B cell (primary cell): ENCODE measurements around the gene RALY. TPM values are rescaled to one million over a fixed set of nuclear protein-coding genes. Genes with fewer than 3 reads are reported as not detected.

Experiments
- ATAC-seq: fragments of 200-7000 bp; cut with Tn5 transposase; one replicate; pipeline ENCODE4 v1.10.0; 2021; ENCODE audit warnings: low read depth, mild to moderate bottlenecking, moderate number of reproducible peaks, moderate library complexity
- CTCF ChIA-PET: fragments of 350-600 bp; sonication (Branson Sonifier 250); formaldehyde crosslinking; loops from one replicate; lab custom pipeline; 2021; ENCODE audit warnings: antibody characterized with exemption, inconsistent platforms; lab: Charles Lee
- POLR2A ChIA-PET: fragments of 350-600 bp; sonication (Branson Sonifier 250); formaldehyde crosslinking; loops from one replicate; lab custom pipeline; 2021; ENCODE audit warnings: antibody characterized with exemption; lab: Charles Lee
- DNase-seq: peaks from one replicate; pipeline ENCODE4 v3.0.0; 2013
- H2AFZ ChIP-seq: 2 replicates; pipeline ENCODE4 v1.6.1; 2012; ENCODE audit warnings: mild to moderate bottlenecking, low read depth, low read length; ENCODE audit not compliant: insufficient read depth, poor library complexity, severe bottlenecking
- H3K27ac ChIP-seq, 2 donors: 1 replicate in 1 of 2; 2 replicates in 1 of 2; pipeline ENCODE4 v1.5.1; 2012 to 2013; ENCODE audit warnings: low read length in 2 of 2, mild to moderate bottlenecking in 2 of 2, moderate library complexity in 1 of 2
- H3K27me3 ChIP-seq, 4 experiments: fragments of 200-600 bp in 1 of 4; sonication (generic) in 1 of 4; replicated peaks in 1 of 4; 1 replicate in 2 of 4; 2 replicates in 2 of 4; pipeline versions ENCODE4 v1.6.1 to v1.7.0; 2013 to 2016; ENCODE audit warnings: low read length in 3 of 4, mild to moderate bottlenecking in 2 of 4, mixed read lengths in 1 of 4, moderate library complexity in 1 of 4; ENCODE audit not compliant: insufficient read depth in 4 of 4, control insufficient read depth in 3 of 4; ENCODE audit errors: control extremely low read depth in 1 of 4
- H3K36me3 ChIP-seq, 2 experiments: replicated peaks in 1 of 2; 1 replicate in 1 of 2; 2 replicates in 1 of 2; pipeline versions ENCODE4 v1.6.1 to v1.7.1; 2013; ENCODE audit warnings: low read length in 1 of 2; ENCODE audit not compliant: insufficient read depth in 2 of 2, control insufficient read depth in 1 of 2; ENCODE audit errors: control extremely low read depth in 1 of 2, extremely low read depth in 1 of 2
- H3K4me1 ChIP-seq, 2 donors: fragments of 200-600 bp in 1 of 2; sonication (generic) in 1 of 2; 1 replicate in 1 of 2; 2 replicates in 1 of 2; pipeline versions ENCODE4 v1.5.1 to v1.6.1; 2013 to 2017; ENCODE audit warnings: low read length in 2 of 2; ENCODE audit not compliant: control insufficient read depth in 2 of 2, insufficient read depth in 2 of 2
- H3K4me2 ChIP-seq: replicated peaks from 2 replicates; pipeline ENCODE3; 2012; ENCODE audit warnings: mild to moderate bottlenecking, low read depth, low read length; ENCODE audit not compliant: poor library complexity, severe bottlenecking
- H3K4me3 ChIP-seq, 5 experiments: fragments of 200-600 bp in 1 of 5; sonication (generic) in 1 of 5; 1 replicate in 3 of 5; 2 replicates in 2 of 5; pipeline versions ENCODE4 v1.5.1 to v1.7.0; 2011 to 2016; ENCODE audit warnings: low read length in 4 of 5, mild to moderate bottlenecking in 4 of 5, low read depth in 2 of 5, control low read depth in 1 of 5, moderate library complexity in 1 of 5; ENCODE audit not compliant: insufficient read depth in 1 of 5; ENCODE audit errors: control extremely low read depth in 1 of 5, extremely low read depth in 1 of 5
- H3K79me2 ChIP-seq: fragments of 200-600 bp; sonication (generic); one replicate; pipeline ENCODE4 v1.6.0; 2016; ENCODE audit warnings: low read length; ENCODE audit not compliant: control insufficient read depth, insufficient read depth
- H3K9ac ChIP-seq: fragments of 200-600 bp; sonication (generic); 2 replicates; pipeline ENCODE4 v1.6.1; 2017; ENCODE audit warnings: mild to moderate bottlenecking, low read length, moderate library complexity
- H3K9me3 ChIP-seq, 3 donors: one replicate each; pipeline versions ENCODE4 v1.6.1 to v1.7.1; 2013; ENCODE audit warnings: low read length in 2 of 3; ENCODE audit not compliant: control insufficient read depth in 2 of 3, insufficient read depth in 1 of 3; ENCODE audit errors: control extremely low read depth in 1 of 3
- H4K20me1 ChIP-seq: 2 replicates; pipeline ENCODE4 v1.6.0; 2012; ENCODE audit warnings: mild to moderate bottlenecking, low read length; ENCODE audit not compliant: insufficient read depth, control insufficient read depth, poor library complexity, severe bottlenecking
- H3K27ac Mint-ChIP-seq: one replicate; pipeline ENCODE4 v1.8.0; 2021; ENCODE audit warnings: mixed read lengths
- H3K27me3 Mint-ChIP-seq: one replicate; pipeline ENCODE4 v1.8.0; 2021; ENCODE audit warnings: mixed read lengths
- H3K4me1 Mint-ChIP-seq: one replicate; pipeline ENCODE4 v1.8.0; 2021; ENCODE audit warnings: mixed read lengths
- H3K4me3 Mint-ChIP-seq: one replicate; pipeline ENCODE4 v1.8.0; 2021; ENCODE audit warnings: mixed read lengths
- H3K9me3 Mint-ChIP-seq: one replicate; pipeline ENCODE4 v1.8.0; 2022; ENCODE audit warnings: mixed read lengths; ENCODE audit not compliant: insufficient read depth
- CTCF ChIP-seq: fragments of 200-600 bp; IDR thresholded peaks from one replicate; pipeline ENCODE4 v1.8.0; 2022; ENCODE audit warnings: antibody characterized with exemption, mild to moderate bottlenecking
- EZH2 ChIP-seq: IDR thresholded peaks from 2 replicates; pipeline ENCODE4 v1.6.1; 2012; ENCODE audit warnings: borderline replicate concordance, low read depth, mild to moderate bottlenecking, moderate library complexity, low read length; ENCODE audit not compliant: insufficient read depth, poor library complexity, severe bottlenecking
- WGBS: methylation state at CpG from one replicate; pipeline ENCODE4 v1.1.5; 2013; ENCODE audit warnings: missing lambda C conversion rate; ENCODE audit not compliant: insufficient coverage; 5-methylcytosine and 5-hydroxymethylcytosine counted together
- intact Hi-C: fragments of 100-400 bp; cut with micrococcal nuclease; formaldehyde crosslinking; loops from one replicate; pipeline ENCODE4 v1.10.0; 2022
- polyA plus RNA-seq: library from polyadenylated mRNA; depleted of rRNA; stranded (reverse); fragments of >200 nt; gene quantifications from 2 replicates; pipeline ENCODE4 v1.2.3, GENCODE V29; 2012
- total RNA-seq, 2 donors: library from RNA; stranded (reverse); fragments of 120-200 nt in 1 of 2; gene quantifications; 1 replicate in 1 of 2; 2 replicates in 1 of 2; pipeline versions ENCODE4 v1.2.3 to v1.2.4, GENCODE V29; 2013 to 2022

Gene RALY
- total and polyA plus RNA-seq, 2 donors (not counting 1 experiment from before 2014, with no cell fraction given): 89.8 to 94.4 TPM

- Histone ChIP-seq H3K9me3 (peaks cover 0 to 11% (median 3%) of the 10 kb centered on the region in 3 donors), H3K27me3 (peaks cover 0 to 9% (median 0%) of the 10 kb centered on the region in 4 experiments), H3K79me2 (no peaks in the 10 kb centered on the region), H3K4me2 (no peak overlapping the region), H3K9ac (no peak overlapping the region), H4K20me1 (no peaks in the 10 kb centered on the region), H2AFZ (no peak overlapping the region), H3K4me3 (no peak overlapping the region), H3K36me3 (no peaks in the 10 kb centered on the region), H3K27ac (no peak overlapping the region), H3K4me1 (no peaks in the 10 kb centered on the region)
- ChIA-PET POLR2A (no interaction called here), CTCF (no interaction called here)
- no peak for ATAC-seq
- H3K27me3 Mint-ChIP-seq: peaks cover 18% of the 10 kb centered on the region
- no peak for TF ChIP-seq CTCF
- TF ChIP-seq EZH2: no peak
- no peak overlapping the region for H3K4me3 Mint-ChIP-seq
- H3K9me3 Mint-ChIP-seq: peaks cover 6% of the 10 kb centered on the region
- intact Hi-C loops: no loop called here
- WGBS: 100% methylated on average over 2 of the region's 4 CpGs
- H3K27ac Mint-ChIP-seq: no peak overlapping the region
- no peaks in the 10 kb centered on the region for H3K4me1 Mint-ChIP-seq
- DNase-seq: no peak
These were observed 39.2 kb upstream of the RALY start for GRCh38 chr20:33954504-33954903.

- ATAC-seq (no peak), DNase-seq (no peak)
- Mint-ChIP-seq H3K27me3 (no peaks in the 10 kb centered on the region), H3K27ac (no peak overlapping the region), H3K9me3 (no peaks in the 10 kb centered on the region), H3K4me1 (no peaks in the 10 kb centered on the region), H3K4me3 (no peak overlapping the region)
- Histone ChIP-seq H2AFZ (no peak overlapping the region), H3K9ac (no peak overlapping the region), H3K27ac (no peak overlapping the region), H3K27me3 (peaks cover 0 to 6% (median 0%) of the 10 kb centered on the region in 4 experiments), H3K36me3 (no peaks in the 10 kb centered on the region), H3K4me1 (no peaks in the 10 kb centered on the region), H3K79me2 (no peaks in the 10 kb centered on the region), H4K20me1 (no peaks in the 10 kb centered on the region), H3K4me3 (no peak overlapping the region), H3K9me3 (peaks cover 0 to 6% (median 2%) of the 10 kb centered on the region in 3 donors), H3K4me2 (no peak overlapping the region)
- TF ChIP-seq EZH2: no peak
- TF ChIP-seq CTCF: no peak
- WGBS: 90% methylated on average over 3 of the region's 3 CpGs
- ChIA-PET CTCF (no interaction called here), POLR2A (no interaction called here)
- intact Hi-C loops: no loop called here
These were observed 30.0 kb upstream of the RALY start for GRCh38 chr20:33963751-33964150.
